SU-DHL-6 (cell line): ENCODE data around the gene VPS13A.

ENCODE experiments used
- EZH2phosphoT487 ChIP-seq: fragments of 200-600 bp; sonication (generic), shearing (Covaris generic); conservative IDR thresholded peaks from 2 replicates; pipeline ENCODE4 v1.6.1; 2018; ENCODE audit warnings: mild to moderate bottlenecking, antibody characterized with exemption, low read length, moderate library complexity, mixed read lengths
- TF ChIP-seq, protein P1 (sequence below): fragments of 200-600 bp; sonication (generic); IDR thresholded peaks from one replicate; pipeline ENCODE4 v1.5.1; 2017; ENCODE audit warnings: antibody characterized with exemption, mild to moderate bottlenecking, low read length, moderate library complexity; ENCODE audit not compliant: insufficient read depth, poor library complexity, severe bottlenecking

DNA sequence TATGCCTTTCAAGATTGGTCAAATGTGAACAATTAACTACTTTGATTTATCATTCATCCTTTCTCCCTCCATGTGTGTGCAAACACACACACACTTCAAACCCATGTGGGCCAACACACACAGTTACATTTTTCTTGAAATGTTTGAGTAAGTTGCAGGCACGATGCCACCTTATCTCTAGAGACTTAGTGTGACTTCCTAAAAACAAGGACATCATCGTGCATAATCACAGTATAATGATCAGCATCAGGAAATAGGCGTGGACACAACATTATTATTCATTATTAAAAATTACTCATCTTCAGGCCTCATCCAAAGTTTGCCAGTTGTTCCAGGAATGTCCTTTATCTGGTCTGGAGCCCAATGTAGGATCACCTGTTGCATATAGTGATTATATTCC is 261.3 kb downstream of the VPS13A start:
- TF ChIP-seq, protein P1, sequence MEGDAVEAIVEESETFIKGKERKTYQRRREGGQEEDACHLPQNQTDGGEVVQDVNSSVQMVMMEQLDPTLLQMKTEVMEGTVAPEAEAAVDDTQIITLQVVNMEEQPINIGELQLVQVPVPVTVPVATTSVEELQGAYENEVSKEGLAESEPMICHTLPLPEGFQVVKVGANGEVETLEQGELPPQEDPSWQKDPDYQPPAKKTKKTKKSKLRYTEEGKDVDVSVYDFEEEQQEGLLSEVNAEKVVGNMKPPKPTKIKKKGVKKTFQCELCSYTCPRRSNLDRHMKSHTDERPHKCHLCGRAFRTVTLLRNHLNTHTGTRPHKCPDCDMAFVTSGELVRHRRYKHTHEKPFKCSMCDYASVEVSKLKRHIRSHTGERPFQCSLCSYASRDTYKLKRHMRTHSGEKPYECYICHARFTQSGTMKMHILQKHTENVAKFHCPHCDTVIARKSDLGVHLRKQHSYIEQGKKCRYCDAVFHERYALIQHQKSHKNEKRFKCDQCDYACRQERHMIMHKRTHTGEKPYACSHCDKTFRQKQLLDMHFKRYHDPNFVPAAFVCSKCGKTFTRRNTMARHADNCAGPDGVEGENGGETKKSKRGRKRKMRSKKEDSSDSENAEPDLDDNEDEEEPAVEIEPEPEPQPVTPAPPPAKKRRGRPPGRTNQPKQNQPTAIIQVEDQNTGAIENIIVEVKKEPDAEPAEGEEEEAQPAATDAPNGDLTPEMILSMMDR, result no peak
- TF ChIP-seq EZH2phosphoT487, result no peak
